ENCODE results near the gene ZBTB24.

The ZBTB24 gene

DNA sequence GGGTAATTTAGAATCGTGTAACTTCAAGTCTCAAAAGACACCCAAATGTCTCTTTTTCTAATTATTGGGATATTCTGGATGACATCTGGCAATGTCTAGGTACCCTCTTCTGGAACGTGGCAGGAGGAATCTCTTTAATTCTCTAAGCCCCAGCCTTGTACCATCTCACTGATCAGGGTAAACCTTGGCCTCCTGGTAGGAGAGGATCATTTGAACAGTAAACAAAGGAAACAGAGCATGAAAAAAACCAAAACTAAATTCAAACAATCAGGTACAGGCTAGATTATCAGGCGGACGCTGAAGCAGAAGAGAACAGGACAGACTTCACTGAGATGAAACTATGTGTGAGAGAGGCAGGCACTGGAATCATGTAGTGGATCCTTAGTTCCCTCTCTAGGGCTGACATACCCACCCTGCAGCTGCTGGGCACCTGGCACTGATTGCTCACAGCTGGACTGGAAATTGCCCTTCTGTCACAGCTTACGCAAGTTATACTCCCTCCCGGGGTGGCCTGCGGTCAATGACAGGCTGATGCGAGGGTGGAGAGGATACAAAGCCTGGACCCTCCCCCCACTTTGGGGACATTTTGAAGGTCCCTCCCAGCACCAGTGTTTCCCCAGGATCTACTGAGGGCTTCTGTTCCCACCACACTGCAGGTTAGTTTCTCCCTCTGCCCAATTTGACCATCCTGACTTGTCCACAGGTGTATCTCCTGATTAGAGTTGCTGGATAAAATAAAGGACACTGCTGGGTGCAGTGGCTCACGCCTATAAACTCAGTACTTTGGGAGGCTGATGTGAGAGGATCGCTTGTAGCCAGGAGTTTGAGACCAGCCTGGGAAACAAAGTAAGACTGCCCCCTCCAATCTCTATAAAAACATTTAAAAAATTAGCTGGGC lies 20.6 kb upstream of the ZBTB24 start:
- DNase-seq (ENCODE audit: insufficient read length, low spot score) (no peak), FAIRE-seq (no peak)

DNA sequence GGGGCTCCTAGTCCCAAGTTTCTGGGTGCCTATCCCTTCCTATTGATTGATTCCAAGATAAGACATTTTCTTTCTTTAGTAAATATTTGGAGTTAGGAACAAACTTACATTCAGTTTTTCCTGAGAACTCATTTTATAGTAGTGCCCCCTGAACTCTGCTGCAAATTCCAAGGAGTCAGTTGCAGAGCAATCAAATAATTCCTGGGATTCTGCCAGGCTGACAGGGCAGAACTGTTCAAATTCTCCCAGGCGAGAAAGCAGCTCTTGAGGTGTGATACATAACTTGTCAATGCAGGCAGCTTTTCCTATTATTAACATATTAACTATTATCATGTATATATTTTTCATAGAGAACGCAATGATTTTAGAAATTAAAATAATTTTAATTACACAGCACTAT lies 15.9 kb upstream of the ZBTB24 start:
- FAIRE-seq, result no peak
- DNase-seq (ENCODE audit: insufficient read length, low spot score), result no peak

DNA sequence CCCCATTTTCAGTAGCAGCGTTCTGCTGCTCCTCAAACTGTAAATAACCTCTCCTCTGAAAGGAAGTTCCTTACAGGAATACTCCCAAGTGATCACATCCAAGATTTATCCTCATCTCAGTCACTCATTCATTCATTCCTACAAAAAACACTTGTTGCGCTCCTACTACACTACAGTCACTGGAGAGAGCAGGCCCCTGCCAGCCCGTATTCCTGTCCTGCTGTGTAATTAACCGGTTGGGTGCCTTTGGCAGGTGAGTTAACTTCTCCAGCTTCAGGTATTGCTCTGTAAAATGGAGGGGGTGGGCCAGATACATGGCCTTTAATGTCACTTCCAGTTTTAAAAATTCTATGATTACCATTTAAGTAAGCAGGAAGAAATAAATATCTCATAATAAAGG lies 15.0 kb upstream of the ZBTB24 start:
- no peak for DNase-seq (ENCODE audit: insufficient read length, low spot score)
- FAIRE-seq, result no peak

DNA sequence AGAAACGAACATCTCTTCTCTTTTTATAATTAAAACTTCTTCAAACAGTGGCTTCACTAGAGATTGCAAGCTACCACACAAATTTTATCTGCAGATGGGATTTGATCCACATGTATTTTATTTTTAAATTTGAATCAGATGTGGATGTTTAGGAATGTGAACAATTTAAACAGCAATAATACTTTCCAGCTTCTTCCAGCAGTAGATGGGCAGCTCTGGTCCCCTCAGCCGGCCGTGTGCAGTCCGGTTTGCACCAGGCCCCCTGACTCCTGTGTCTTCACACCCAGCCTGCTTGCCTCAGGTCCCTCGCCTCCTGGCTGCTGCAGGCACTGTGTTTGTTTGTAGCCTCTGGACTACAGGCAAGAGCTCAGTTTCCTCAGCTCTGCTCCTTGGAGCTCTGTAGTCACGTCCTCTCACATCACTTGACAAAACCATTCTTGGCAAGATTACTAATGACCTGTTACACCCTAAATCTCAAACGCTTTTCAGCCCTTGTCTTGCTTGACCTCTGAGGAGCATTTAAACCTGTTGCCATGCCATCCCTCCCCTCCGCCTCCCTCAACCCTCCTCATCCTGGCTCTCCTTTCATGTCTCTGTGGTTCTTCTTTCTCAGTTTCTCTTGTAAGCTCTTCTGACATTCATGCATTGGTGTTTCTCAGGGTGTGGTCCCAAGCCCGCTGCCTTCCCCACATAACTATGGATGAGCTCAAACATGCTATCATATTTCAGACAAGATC lies 13.2 kb upstream of the ZBTB24 start:
- no peak for FAIRE-seq

DNA sequence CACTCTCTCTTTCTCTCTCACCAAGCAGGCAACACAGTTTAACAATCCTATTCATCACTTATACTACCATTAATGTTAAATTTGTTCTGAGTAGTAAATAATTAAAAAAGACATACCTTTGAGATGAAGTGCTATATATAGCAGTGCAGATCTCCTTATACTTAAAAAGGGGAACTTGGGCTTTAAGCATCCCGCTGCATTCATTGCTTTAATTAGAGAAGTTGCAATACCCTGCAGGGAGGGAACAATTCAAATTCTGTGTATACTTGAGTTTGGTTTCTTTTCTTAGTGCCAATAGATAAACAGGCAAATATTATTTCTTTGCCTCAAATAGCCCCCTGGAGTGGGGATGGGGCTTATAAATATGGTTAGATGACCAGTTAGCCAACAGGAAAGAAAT lies 10.8 kb upstream of the ZBTB24 start:
- DNase-seq (ENCODE audit: insufficient read length, low spot score), result no peak

More for the DNA sequence above, 13.2 kb upstream of the ZBTB24 start:
- DNase-seq (ENCODE audit: insufficient read length, low spot score), result no peak

DNA sequence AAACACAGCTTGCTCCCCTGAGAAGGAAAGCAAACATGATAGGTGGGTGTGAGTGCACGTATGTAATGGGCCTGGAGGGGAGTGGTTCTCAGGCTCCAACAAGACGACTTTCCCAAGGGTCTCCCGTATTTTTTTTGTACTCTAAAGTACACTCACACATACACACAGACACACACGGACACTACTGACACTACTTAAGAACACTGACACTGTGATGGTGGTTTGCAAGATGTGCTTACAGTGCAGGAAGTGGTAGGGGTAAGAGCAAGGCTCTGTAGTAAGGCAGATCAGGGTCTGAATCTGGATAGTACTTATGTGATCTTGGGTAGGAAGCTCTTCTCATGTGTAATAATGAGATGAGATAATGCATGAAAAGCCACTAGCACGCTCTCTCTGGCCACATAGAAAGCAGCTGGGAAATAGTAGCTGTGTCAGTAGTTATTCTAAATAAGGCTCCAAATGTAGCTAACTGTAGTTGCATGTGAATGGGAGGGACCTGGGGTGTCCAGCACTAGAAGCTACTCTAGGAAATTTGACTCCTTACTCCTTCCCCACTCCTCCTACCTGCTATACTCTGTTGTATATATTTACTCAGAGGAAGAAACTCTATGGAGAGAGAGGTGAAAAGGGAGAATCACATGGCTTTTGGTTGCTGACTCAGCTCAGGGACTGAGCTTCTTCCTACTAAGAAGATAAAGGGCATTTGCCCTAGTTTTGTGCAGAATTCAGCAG lies 8.4 kb upstream of the ZBTB24 start:
- DNase-seq (ENCODE audit: insufficient read length, low spot score) (no peak), FAIRE-seq (no peak)

More for the DNA sequence above, 10.8 kb upstream of the ZBTB24 start:
- no peak for FAIRE-seq

DNA sequence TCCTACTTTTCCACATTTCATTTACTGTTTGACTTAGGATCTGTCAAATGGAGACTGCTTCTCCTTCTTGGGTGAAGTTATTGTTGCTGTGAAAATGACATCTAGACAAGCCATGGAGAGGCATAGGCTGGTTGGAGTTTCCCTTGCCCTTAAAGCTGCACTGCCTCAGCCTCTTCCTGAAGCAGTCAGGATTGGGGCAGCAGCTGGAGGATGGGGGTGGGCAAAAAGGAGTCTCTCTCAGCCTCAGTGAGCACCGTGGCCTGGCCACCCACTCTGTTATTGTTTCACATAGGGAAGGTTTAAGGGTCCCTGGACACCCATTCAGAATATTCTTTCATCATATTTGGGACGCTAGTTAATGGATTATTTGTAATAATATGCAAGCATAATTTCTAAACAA lies 7.7 kb upstream of the ZBTB24 start:
- FAIRE-seq, result no peak
- no peak for DNase-seq (ENCODE audit: insufficient read length, low spot score)

DNA sequence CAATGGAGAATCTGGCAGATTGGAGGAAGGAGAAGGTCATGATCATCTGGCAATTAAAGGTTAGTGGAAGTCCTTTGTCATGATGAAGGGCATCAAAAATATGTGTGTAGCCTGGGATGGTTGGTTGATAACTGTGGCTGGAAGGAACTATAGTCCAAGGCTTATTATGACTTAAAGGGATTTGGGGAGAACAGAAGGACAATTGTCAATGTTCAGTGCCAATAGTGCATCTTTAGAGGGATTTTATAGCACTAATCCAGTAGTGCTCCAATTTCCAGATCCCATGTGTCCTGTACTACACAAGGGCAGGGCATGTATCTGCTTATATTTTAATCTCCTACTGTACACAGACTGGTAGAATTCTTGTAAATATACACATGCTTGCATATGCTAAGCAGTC lies 5.0 kb upstream of the ZBTB24 start:
- no peak for DNase-seq (ENCODE audit: insufficient read length, low spot score)
- FAIRE-seq, result no peak

DNA sequence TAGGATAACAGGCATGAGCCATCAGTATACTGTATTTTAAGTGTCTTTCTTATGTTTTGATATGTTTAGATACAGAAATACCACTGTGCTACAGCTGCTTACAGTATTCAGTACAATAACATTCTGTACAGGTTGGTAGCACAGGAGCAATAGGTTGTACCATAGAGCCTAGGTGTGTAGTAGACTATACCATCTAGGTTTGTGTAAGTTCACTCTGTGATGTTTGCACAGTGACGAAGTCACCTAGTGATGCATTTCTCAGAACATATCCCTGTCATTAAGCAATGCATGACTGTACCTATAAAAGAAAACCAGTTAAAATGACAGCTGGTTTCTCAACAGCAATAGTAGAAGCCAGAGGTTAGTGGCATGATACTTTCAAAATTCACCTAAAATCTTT lies 3.0 kb upstream of the ZBTB24 start:
- DNase-seq (ENCODE audit: insufficient read length, low spot score) (no peak), FAIRE-seq (no peak)

DNA sequence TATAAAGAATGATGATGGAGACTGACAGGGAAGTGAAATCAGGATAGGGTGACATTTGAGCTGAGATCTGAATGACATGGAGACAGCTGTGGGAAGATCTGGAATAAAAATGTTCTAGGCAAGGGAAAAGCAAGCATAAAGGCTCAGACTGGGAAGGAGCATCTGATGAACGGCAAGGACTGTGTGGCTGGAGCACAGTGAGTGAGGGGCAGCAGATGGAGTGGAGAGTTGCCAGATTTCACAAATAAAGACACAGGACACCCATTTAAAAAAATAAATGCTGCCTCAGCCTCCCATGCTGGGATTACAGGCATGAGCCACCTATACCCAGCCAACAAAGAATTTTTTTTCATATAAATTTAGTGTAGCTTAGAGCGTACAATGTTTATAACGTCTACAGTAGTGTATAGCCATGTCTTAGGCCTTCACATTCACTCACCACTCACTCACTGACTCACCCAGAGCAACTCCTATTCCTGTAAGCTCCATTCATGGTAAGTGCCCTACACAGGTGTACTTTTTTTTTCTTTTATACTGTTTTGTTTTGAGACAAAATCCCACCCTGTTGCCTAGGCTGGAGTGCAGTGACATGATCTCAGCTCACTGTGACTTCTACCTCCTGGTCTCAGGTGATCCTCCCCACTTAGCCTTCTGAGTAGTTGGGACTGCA lies 2.4 kb upstream of the ZBTB24 start:
- no peak for FAIRE-seq

DNA sequence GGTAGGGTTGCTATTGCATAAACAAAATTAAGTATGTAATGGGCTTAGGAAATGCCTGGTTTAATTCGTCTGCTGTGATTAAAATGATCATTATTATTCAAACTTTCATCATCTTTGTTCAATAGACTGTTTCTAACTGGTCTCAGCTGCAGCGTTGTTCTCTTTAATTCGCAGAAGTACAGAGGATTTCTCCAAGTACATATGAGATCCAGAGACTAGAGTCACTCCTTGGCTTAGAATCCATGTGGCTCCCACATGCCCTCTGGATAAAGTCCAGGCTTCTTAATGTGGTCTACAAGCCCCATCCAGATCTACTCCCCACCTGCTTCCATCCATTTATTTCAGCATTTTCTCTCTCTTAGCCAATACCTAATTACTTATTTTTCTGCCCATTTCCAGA lies 1.1 kb upstream of the ZBTB24 start:
- no peak for FAIRE-seq

More for the DNA sequence above, 2.4 kb upstream of the ZBTB24 start:
- no peak for DNase-seq (ENCODE audit: insufficient read length, low spot score)

DNA sequence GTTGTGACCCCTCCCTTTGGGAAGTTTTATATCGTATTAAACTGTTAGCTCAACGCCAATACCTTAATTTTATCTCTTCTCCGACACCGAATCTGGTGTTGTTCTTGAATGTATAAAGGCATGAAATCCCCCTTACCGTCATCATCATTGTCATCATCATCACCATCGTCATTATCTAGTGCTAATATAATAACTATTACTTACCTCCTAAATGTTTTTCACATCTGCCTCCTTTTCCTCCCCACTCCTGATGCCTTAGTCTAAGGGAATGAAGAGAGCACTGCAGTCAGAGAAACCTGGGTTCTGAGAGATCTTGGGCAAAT lies 677 bp upstream of the ZBTB24 start:
- no peak for DNase-seq (ENCODE audit: insufficient read length, low spot score)
- no peak for FAIRE-seq

More for the DNA sequence above, 1.1 kb upstream of the ZBTB24 start:
- DNase-seq (ENCODE audit: insufficient read length, low spot score), result no peak

DNA sequence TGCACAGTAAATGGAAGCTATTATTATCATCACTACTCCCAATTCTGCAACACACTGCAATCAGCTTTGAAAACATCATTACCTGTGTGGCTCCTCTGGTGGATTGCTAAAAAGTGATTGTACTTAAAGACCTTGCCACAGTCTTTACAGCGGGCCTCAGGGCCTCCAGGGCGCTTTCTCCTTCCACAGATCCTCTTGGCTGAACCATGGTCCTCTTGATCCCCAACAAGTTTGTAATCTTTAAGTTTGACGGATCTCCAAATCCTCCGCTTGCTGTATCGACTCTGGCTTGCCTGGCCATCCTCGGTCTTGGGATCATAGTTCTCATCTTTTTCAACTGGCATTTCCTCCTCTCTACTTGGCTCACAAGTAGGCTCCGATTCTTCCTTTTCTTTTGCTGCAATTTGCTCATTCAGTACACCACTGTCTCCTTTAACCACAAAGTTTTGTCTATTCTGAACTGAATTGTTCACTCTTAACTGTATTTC lies 2.0 kb downstream of the ZBTB24 start:
- no peak for DNase-seq (ENCODE audit: insufficient read length, low spot score)
- no peak for FAIRE-seq

DNA sequence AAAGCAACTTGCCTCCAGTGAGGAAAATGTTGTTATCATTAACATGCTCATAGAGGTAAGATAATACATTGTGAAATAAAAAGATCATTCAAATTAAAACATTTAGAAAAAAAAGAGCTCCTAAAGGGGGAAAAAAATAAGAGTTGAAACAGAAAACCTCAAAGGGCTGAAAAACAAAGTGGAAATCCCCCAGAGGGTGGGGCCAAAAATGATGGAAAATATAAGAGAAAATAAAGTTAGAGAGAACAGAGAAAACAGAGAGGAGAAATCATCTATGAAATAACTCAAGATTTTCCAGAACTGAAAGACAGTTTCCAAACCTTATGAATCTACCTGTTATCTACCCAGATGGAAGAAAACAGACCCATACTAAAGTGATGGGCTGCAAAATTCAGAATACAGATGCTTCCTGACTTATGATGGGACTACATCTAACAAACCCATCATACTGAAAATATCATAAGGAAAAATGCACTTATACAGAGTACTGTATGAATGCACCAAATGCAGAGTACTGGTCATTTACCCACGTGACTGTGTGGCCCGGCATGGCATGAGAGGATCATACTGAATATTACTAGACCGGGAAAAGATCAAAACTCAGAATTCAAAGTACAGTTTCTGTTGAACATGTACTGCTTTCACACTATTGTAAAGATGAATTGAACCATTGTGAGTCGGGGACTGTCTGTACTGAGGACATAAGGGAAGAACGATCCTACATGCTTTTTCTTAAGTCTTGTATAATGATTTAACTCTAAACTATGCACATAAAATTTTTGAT lies 4.0 kb downstream of the ZBTB24 start:
- FAIRE-seq, result no peak
- no peak for DNase-seq (ENCODE audit: insufficient read length, low spot score)

DNA sequence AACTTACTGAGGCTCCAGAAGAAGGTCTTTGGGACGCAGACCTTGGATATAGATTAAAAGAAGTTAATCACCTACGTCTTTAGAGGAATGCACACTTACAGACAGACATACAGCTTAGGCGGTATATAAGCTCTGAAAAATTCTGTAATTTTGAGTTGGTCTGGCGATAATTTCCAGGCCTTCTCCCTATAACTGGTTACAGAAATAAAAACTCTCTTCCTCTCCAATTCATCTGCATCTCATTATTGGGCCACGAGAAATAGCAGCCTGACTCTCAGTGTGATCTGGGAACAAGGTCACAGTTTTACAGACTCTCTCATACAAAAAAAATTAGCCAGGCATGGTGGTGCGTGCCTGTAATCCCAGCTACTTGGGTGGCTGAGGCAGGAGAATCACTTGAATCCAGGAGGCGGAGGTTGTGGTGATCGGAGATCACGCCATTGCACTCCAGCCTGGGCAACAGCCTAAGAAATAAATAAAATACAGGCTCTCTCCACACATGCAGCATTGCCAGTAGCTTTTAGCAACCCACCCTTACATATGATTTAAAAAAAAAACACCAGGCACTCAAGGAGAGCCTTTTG lies 4.7 kb downstream of the ZBTB24 start:
- FAIRE-seq (no peak), DNase-seq (ENCODE audit: insufficient read length, low spot score) (no peak)

DNA sequence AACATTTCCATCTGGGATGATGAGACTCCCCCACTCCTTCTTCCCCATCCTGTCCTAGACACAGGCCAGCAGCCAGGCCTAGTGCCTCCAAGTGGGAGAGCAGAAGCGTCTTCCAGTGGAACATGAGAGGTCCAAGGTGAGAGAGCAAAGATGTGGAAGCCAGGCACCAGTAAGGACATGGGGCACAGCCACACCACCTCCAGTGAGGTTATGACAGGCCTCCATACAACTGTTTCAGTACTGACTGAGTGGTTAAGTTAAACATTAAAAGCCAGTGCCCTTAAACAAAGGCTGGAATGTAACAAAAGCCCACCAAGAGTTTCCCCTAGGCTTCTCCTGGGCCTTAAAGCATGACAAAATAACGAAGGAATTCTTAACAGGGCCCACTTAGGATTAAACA lies 5.3 kb downstream of the ZBTB24 start:
- FAIRE-seq (no peak), DNase-seq (ENCODE audit: insufficient read length, low spot score) (no peak)

DNA sequence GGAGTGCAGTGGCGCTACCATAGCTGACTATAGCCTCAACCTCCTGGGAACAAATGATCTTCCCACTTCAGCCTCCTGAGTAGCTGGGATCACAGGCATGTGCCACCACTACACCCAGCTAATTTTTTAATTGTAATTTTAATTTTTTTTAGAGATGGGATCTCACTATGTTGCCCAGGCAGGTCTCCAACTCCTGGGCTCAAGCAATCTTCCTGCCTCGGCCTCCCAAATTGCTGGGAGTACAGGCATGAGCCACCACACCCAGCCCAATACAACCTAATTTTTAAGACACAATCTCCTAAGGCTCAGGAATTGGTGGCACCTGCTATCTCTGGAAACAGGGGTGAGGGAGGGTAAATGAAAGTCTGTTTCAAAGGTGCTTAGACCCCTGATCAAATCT lies 5.8 kb downstream of the ZBTB24 start:
- FAIRE-seq, result no peak

DNA sequence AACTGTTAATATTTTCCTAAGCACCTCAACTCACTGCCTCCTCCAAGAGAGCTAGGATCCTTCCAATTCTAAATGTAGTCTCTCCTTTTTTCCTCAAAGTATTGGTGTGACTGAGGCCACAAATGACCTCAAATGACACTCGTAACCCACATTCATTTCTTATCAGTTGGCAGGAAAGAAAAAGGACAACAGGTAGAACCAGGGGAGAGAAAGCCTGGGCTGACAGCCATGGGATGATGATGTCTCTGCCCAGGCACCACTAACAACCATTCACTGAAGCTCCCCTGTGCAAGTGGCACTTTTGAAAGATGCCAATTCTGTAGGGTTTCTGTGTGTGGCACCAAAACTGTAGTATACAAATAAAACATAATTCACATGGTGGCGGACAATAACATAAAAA lies 7.4 kb downstream of the ZBTB24 start:
- FAIRE-seq (no peak), DNase-seq (ENCODE audit: insufficient read length, low spot score) (no peak)

More for the DNA sequence above, 5.8 kb downstream of the ZBTB24 start:
- no peak for DNase-seq (ENCODE audit: insufficient read length, low spot score)

DNA sequence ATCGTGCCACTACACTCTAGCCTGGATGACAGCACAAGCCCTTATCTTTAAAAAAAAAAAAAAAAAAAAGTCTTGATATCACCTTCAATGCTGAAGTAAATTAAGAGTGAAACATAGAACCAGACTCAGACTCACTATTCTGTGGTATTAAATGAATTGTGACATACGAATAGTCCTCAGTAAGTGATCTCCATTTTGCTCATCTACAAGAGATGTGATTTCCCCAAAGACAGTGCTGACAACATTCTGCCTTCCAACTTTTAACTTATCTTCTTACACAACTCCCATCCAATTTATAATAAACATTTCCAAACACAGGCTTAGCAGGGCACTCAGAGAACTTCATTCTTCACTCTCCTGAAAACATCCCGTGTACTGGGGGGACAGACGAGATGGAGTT lies 8.0 kb downstream of the ZBTB24 start:
- DNase-seq (ENCODE audit: insufficient read length, low spot score), result no peak
- FAIRE-seq, result no peak

DNA sequence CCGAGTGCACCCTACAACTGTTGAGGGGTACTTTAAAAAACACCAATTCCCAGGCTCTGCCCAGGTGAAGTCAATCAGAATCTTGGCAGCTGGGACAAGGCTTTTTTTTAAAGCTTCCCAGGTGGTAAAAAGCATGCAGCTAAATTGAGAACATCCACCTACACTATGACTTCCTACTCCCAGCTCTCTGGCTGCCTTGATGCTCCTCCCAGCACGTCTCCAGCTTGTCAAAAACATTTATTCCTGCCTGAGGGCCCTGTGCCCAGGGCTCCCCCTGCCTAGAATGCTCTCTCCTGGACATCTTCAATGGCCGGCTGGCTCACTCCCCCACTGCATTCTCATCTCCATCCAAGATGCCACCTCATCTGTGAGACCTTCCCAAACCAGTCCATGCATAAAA lies 9.9 kb downstream of the ZBTB24 start:
- FAIRE-seq (no peak), DNase-seq (ENCODE audit: insufficient read length, low spot score) (no peak)
